Stomach (tissue), 4 donors: ENCODE data around the gene KAT7.

Source experiments
- CTCF ChIP-seq, 7 experiments: fragments of 450-650 bp in 4 of 7; fragments of 200-600 bp in 3 of 7; sonication (generic) in 3 of 7; IDR thresholded peaks; one replicate each; pipeline ENCODE4 v1.5.1; 2016 to 2019; ENCODE audit warnings: antibody characterized with exemption in 7 of 7, control low read depth in 2 of 7, mild to moderate bottlenecking in 1 of 7
- EP300 ChIP-seq: sonication (generic); formaldehyde crosslinking; IDR thresholded peaks from one replicate; pipeline ENCODE4 v1.6.1; 2017; ENCODE audit warnings: antibody characterized with exemption
- POLR2A ChIP-seq, 4 donors: fragments of 450-650 bp; IDR thresholded peaks; one replicate each; pipeline ENCODE4 v1.6.1; 2016; ENCODE audit warnings: antibody characterized with exemption in 4 of 4, control low read depth in 2 of 4, mild to moderate bottlenecking in 1 of 4, moderate library complexity in 1 of 4
- POLR2AphosphoS5 ChIP-seq, 3 donors: sonication (generic); formaldehyde crosslinking; IDR thresholded peaks; one replicate each; pipeline ENCODE4 v1.6.1; 2016; ENCODE audit warnings: antibody characterized with exemption in 3 of 3

GRCh38 chr17:49871211-49871610 is 82.7 kb downstream of the KAT7 start:
- TF ChIP-seq CTCF (IDR thresholded peaks at IDR 0.05) (no peak), POLR2AphosphoS5 (IDR thresholded peaks at IDR 0.05) (no peak), POLR2A (IDR thresholded peaks at IDR 0.05) (no peak), EP300 (no peak)
